ENCODE data around the gene ANTXR1.

ANTXR1 gene

DNA sequence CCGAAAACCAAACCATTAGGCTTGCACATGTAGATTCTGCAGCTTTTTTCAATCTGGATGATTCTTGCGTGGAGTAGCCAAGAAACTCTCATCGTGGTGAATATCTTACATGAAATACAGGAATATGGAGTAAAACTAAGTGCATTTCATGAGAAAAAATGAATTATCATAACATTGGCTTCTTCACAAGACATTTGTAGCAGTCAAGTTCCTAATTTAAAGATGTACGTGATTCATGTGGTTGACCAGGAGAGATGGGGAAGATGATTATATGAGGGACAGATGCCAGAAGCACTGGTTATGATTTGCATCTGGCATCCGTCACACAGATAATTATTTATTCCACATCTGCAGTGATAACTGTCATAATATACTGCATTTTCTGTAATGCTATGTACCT is 90.4 kb downstream of the ANTXR1 start:
- no peak for DNase-seq

DNA sequence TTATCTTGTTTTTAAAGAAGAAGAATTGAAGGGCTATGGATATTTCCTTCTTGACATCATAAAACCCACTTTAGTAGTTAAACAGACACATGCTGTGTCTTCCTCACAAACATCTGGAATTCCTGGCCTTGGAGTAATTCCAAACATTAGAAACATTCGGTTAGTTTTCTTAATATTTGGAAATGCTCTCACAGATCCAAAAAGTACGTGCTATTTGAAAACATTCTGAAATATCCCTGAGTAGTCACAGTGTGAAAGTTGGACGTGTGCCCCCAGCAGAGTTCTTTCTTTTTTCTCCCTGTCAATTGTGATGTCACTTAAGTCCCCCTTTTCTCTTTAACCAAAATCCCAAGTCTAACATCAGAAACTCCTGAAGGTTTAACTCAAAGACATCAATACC is 91.3 kb downstream of the ANTXR1 start:
- DNase-seq: no peak

DNA sequence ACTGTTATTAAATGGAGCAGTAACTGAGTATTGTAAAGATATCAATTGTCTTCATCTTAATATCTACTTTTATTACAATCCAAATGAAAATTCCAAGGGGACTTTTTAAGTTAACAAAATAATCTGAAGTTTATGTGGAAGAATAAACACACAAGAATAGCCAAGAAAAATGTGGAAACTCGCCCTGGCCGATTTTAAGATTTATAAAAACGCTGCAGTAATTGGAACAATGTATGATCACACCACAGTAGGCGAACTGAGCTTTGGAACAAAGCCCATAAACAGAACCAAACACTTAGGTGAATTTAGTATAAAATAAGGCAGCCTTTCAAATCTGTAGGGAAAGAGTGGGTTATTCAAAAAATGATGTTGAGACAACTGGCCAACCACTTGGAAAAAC is 96.3 kb downstream of the ANTXR1 start:
- no peak for DNase-seq

DNA sequence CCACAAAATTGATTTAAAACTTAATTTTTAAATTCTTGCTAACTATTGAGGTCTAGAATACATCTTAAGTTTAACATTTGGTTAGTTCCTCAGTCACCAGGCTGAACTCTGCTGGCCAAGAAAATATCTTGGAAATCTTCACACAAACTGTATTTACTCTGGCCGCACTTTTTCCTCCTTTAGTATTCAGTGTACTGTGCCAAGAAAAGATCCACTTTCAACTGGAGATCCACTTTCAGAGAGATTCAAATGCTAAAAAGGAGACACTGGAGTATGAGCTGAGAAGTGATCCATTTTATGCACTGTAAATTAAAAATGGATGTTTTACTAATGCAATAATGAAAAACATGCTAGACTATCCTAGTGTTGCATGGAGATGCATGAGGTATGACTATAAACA is 98.1 kb downstream of the ANTXR1 start:
- DNase-seq: no peak

DNA sequence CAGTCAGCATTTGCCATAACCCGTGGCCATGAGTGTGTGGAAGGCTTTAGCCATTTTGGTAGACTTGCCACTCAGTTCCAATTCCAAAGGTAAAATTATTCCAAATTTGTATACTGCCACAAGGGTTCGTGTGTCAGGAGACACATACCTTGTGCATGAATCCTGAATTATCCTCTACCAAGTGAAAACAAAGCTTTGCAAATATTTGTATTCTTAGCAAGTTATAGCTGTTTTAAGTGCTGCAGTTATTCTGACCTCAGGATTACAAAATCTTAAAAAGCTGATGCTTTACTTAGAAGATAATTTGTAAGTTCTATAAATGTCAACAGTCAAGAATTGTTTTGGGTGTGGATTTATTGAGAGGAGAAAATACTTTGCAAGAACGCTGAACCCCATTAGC is 100.6 kb downstream of the ANTXR1 start:
- DNase-seq: no peak

DNA sequence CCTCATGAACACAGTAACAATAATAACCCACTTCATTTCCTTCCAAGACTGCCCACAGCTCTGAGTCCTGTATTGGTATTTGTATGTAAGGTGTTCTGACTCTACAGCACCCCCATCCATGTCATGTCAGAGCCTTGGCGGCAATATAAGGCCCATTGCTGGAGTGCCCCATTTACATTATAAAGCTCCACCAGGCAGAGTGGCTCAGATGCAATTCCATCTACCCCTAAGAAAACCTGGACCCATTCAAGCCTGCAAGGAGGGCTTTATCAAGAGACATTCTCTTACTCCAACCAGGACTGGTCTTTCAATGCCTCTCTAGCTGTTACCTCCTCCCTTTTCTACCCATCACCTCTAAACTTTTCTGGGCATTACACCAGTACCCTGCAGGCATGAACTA is 101.6 kb downstream of the ANTXR1 start:
- DNase-seq: no peak

GRCh38 chr2:69116438-69116837 is 103.5 kb downstream of the ANTXR1 start:
- DNase-seq: no peak

DNA sequence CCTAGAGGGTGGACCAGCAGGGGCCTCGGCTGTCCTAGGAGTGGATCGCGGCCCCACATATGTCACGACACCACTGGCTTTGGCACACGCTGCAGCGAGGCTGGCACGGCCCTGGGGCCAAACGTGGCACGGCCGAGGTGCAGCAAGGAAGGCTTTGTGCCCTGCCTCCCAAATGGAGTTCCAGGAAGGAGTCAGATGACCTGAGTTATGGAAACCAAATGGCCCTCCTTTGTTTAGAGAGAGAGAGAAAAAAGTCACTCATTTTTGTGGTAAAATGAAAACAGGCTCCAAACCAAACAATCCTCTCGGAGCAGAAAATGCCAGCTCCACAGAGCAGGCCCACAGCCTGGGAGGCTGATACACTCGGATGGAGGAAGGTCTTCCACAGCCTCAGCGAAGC is 105.6 kb downstream of the ANTXR1 start:
- no peak for DNase-seq

DNA sequence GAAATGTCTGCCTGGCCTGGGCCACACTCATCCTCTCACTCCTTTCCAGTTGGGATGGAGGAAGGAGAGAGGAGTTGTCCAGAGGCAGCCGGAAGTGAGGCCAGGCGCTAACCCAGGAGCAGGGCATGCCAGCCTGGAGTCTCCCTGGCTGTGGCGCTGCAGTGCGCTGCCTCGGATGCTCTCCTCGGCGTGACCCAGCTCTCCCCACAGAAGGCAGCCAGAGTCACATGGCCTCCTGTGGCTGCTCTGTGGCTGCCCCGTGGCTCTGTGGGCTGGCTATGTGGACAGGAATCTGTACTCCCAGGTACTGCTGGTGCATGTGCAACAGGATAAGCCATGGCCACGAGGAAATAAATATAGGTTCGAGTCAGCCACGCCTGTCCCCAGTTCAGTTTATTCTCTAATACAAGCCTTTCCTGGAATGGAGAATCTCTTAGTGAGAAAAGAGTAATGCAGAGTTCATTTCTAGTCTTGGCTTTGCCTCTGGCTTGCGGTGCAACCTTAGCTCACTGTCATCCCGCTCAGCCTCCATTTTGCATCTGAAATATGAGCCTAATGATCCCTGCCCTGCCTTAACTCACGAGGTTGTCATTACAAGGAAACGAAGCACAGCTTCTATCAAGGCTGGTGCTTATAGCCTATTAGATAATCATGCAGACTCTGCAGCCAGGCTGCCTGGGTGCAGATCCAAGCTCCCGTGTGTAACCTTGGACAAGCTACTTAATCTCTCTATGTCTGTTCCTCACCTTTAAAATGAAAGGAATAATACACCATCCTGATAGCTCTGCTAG is 106.3 kb downstream of the ANTXR1 start:
- DNase-seq: no peak

- no peak for DNase-seq
Measured at GRCh38 chr2:69122271-69122670, 109.3 kb downstream of the ANTXR1 start.

GRCh38 chr2:69123182-69123581 is 110.2 kb downstream of the ANTXR1 start:
- DNase-seq: no peak

DNA sequence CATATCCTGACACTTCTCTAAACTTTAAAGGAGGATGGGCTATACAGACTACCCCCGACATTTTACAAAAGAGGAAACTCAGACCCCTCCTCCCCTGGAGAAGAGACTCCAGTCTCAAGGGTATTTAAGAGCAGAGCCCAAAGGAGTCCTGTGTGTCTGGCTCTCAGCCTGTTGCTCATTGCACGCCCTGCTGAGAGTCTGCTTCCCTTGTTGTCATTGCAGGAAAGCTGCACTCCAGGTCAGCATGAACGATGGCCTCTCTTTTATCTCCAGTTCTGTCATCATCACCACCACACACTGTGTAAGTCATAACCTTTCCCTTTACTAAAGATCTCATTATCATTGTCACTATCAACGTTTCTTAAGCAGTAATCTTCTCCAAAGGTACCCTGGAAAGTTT is 111.4 kb downstream of the ANTXR1 start:
- no peak for DNase-seq

- no peak for DNase-seq
Measured at GRCh38 chr2:69125816-69126215, 112.8 kb downstream of the ANTXR1 start.

DNA sequence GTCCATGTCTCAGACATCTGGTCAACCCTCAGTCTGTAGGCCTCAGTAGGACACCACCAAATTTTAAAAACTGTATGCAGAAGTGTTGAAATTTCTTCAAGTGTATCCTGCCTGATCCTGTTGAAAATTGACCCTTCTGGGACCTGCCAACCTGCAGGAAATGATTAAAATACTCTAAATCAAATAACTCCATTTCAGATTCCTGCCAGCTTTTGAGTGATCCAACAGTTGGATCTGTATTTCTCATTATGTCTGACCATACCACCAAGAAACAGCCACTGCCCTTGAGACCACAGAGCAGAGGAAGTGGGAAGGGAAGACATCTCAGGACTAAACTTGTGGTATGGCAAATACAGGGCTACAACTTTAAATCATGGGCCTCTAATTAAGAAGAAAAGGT is 113.4 kb downstream of the ANTXR1 start:
- DNase-seq: no peak

- no peak for DNase-seq
Measured at GRCh38 chr2:69131452-69131851, 118.5 kb downstream of the ANTXR1 start.

DNA sequence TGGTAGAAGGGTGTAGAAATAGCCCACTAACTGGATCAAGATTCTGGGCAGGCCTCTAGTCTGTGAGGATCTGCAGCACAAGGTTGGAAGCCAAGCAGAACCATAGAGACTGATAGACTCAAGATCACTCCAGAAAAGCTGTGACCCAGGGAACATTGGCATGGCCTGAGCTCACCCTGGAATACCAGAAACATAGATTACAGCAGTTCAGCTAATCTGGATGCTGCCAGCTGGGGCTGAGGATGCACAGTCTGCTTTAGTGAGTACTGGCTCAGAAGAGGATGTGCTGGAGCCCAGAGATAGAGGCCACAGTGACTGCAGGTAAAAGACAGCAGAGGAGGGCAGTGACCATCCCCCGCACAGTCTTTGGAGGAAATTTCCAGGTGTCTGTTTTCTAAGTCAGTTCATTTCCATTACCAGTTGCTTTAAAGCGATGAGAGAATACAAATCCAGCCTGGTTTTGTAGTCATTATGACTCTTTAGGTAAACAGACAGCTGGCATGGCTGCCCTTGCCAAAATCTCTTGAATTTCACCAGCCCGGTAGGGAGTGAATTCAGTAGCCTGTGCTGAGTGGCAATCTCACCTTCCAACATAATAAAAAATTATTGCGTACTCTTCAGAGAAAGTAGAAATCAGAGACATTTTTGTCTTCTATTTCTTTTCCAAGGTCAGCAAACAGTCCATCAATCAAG is 119.2 kb downstream of the ANTXR1 start:
- no peak for DNase-seq

- DNase-seq: no peak
Measured at GRCh38 chr2:69132960-69133590, 120.1 kb downstream of the ANTXR1 start.

DNA sequence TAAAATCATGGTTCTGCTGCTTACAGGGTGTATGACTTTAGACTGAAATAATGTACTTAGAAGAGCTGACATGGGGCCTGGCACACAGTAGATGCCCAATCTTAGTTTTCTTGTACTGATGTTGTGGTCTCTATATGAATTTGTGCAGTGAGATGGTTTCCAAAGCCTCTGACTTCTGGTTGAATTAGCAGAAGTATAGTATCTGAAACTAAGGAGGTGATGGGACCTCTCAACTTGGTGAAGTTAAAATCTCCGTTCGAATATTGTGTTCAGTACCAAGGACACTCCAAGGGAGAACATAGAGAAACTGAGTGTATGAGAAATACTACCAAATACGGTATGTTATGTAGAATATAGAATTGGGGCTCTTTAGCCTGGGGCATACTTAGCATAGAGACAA is 120.9 kb downstream of the ANTXR1 start:
- no peak for DNase-seq

DNA sequence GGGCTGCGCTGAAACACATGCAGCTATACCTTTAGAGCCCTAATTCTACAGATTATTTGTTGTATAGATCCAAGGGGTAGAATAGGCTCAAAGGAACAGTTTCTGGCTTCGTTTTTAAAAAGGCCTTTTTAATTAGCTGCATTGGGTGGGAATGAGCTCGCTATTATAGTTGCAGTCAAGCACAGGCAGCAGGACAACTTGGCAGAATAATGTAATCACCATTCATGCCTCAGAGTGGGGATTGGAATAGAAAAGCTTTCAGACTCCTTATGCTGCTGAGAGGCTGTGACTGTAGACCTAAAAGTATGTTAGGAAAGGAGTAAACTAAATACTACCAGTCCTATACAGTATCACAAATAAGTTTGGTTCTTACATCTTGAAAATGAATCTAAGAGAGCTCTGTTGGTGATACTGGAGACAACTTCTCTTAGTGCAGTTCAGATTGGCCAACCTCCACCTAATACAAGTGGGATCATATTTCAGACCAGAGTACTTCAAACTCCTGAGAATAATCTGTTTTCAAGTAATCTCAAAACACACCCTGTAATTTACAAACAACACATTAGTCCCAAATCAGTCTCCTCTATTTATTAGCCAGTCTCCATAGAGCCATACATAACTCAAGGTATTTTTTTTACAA is 121.4 kb downstream of the ANTXR1 start:
- DNase-seq: no peak

GRCh38 chr2:69138247-69138772 is 125.3 kb downstream of the ANTXR1 start:
- no peak for DNase-seq

DNA sequence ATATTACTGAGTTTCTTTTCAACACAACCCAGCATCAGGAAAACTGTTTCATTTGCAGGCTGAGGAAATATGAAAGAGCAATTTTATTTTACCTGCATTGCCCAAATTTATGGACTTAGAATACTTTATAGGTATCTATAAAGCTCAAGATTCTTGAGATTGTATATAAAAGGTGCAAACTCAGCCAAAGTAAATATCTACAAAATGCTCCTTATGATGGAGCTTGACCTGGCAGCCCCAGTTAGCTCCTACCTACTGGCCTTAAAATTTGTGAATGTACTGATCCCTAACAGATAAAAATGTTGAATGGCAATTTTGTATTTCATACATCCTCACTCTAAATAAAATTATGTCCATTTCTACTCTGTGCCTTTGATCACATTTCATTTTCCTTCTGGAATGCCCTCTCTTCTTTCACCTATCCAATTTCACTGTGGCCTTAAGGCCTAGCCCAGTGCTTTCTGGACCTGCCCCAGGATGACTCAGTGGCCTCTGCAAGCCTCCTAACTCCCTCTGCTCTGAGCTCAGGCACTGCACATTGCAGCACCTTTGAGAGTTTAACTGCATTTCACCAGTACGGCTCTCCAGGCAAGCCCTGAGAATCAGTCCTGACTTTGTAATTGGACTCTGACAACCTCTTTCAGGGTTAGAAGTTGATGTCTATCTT is 125.9 kb downstream of the ANTXR1 start:
- no peak for DNase-seq

DNA sequence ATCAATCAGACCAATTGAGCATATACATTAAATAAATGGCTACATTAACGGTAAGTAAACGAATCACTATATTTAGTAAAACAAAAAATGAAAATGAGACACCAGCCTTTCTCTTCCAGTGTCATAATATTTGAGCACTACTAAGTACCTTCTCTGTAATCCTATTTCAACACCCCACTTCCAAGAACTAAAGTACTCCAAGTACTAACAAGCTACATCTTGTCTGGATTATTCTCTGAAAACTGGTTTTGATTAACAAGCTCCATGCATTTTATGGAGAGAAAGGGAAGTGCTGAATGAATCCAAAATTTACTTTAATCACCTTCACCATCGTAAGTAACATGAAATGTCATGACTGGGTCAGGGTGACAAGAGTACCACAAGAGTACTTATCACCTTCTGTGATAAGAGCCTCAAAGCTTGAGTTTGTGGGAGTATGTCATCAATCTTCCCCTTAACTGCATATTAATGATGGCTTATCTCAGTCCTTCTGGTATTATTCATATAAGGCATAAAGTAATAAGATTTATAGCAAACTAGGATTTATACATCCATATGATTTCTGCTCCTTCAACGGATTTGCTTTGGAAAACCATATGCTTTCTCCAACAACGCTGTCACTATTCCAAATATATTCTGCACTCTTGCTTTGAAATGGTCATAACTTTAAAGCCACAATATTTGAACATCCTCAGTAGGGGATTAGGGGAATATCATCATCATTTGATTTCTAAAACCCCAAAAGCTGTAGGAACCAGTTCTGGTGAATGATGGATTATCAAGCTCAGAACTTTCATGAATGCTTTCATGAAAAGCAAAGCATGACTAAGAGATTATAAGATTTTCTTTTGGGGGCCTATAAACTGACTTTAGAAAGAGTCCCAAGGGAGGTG is 127.0 kb downstream of the ANTXR1 start:
- DNase-seq: no peak
